Heart right ventricle (tissue), 16 donors: ENCODE measurements around the gene TECPR2. TPM values are rescaled to one million over a fixed set of nuclear protein-coding genes. Genes with fewer than 3 reads are reported as not detected.
A peak's percentile ranks its signal among the peaks of the same experiment; 100 is the strongest.

Experiments
- ATAC-seq, 8 donors: fragments of 200-7000 bp; cut with Tn5 transposase; one replicate each; pipeline ENCODE4 v1.9.1; 2020; ENCODE audit warnings: mild to moderate bottlenecking in 8 of 8, moderate library complexity in 8 of 8, moderate number of reproducible peaks in 1 of 8
- DNase-seq, 2 donors: peaks; one replicate each; pipeline ENCODE4 v3.0.0-alpha.2; 2020
- H3K27ac ChIP-seq, 10 donors: fragments of 200-600 bp; sonication (generic) in 2 of 10; one replicate each; pipeline versions ENCODE4 v1.5.0 to v1.8.0; 2020 to 2022; ENCODE audit warnings: mild to moderate bottlenecking in 3 of 10
- H3K27me3 ChIP-seq, 7 donors: fragments of 200-600 bp; one replicate each; pipeline ENCODE4 v1.8.0; 2021 to 2022; ENCODE audit warnings: mild to moderate bottlenecking in 2 of 7
- H3K36me3 ChIP-seq, 9 donors: fragments of 200-600 bp; sonication (generic) in 1 of 9; one replicate each; pipeline versions ENCODE4 v1.5.0 to v1.8.0; 2020 to 2022; ENCODE audit warnings: mild to moderate bottlenecking in 2 of 9
- H3K4me1 ChIP-seq, 9 donors: fragments of 200-600 bp; sonication (generic) in 1 of 9; one replicate each; pipeline versions ENCODE4 v1.5.0 to v1.8.0; 2020 to 2022; ENCODE audit warnings: mild to moderate bottlenecking in 4 of 9
- H3K4me3 ChIP-seq, 10 donors: fragments of 200-600 bp; sonication (generic) in 2 of 10; one replicate each; pipeline versions ENCODE4 v1.5.0 to v1.8.0; 2020 to 2022; ENCODE audit warnings: mild to moderate bottlenecking in 7 of 10, moderate library complexity in 2 of 10
- H3K9me3 ChIP-seq, 11 donors: fragments of 200-600 bp in 10 of 11; sonication (generic) in 2 of 11; one replicate each; pipeline versions ENCODE4 v1.5.0 to v1.8.0; 2013 to 2022; ENCODE audit warnings: mild to moderate bottlenecking in 2 of 11, control low read depth in 1 of 11, moderate library complexity in 1 of 11
- WGBS, 2 donors: extraction: QIAGEN DNeasy Blood & Tissue Kit; methylation state at CpG; one replicate each; pipeline ENCODE4 v1.1.7; 2013; ENCODE audit warnings: inconsistent platforms in 1 of 2; 5-methylcytosine and 5-hydroxymethylcytosine counted together
- intact Hi-C, 10 donors: fragments of 100-400 bp; cut with DNase I; formaldehyde crosslinking; loops; one replicate each; pipeline versions ENCODE4 v1.11.1 to v1.14.2; 2022
- polyA plus RNA-seq, 2 donors: library from polyadenylated mRNA; stranded (reverse); fragments of 200-250 nt; gene quantifications; one replicate each; pipeline ENCODE4 v1.2.3, GENCODE V29; 2013
- total RNA-seq, 10 donors: library from RNA; stranded (reverse); fragmentation: NEBNext Ultra II Directional in 3 of 10; extraction: Animal tissue kit (Norgen Biotek cat#: 25700) in 3 of 10; gene quantifications; one replicate each; pipeline versions ENCODE4 v1.2.1 to v1.2.4, GENCODE V29; 2021 to 2023
- TF ChIP-seq, protein P1 (sequence below), 9 donors: fragments of 200-600 bp; sonication (generic) in 2 of 9; IDR thresholded peaks; one replicate each; pipeline versions ENCODE4 v1.5.0 to v1.8.0; 2021 to 2022; ENCODE audit warnings: antibody characterized with exemption in 9 of 9, mild to moderate bottlenecking in 5 of 9, moderate library complexity in 1 of 9
- donor health status: Arrhythmogenic right ventricular cardiomyopathy.
- donor health status: ischemic (EF 13 %, LVEDD 7.1; RV severe dilation, severe dysfunction).
- donor health status: healthy with polysubstance abuse.
- donor health status: DM: no; HTN: yes; CAD: no.
- donor health status: DM: no; HTN: no; CAD: no.
- donor health status: ischemic (EF 25% LVEDD 6.9; RV normal size, moderate dysfunction).
- donor health status: ischemic (EF 25% LVEDD 5.7; RV mildly dilated, moderate dysfunction).
- donor health status: healthy.
- donor health status: DM: yes; HTN: yes; CAD: no.
- donor health status: Ischemic cardiomyopathy.
- donor health status: ischemic (EF 35%, LVEDD 5.7; RV mildly dilated, moderate dysfunction).
- donor health status: nonischemic (EF 11% LVEDD 7.7; RV severe dilation, severe dysfunction).
- donor health status: DM: yes; HTN: yes; CAD: no.
- donor health status: PGD.
- donor health status: ischemic (EF 29% LVEDD 5.4; RV normal size, mild dysfunction).
- donor health status: nonischemic (EF 23%, LVEDD 6.1; RV moderate dilation, normal function).

TECPR2 gene
- total and polyA plus RNA-seq, 12 donors: 6.8 to 34.2 (median 24.8) TPM

DNA sequence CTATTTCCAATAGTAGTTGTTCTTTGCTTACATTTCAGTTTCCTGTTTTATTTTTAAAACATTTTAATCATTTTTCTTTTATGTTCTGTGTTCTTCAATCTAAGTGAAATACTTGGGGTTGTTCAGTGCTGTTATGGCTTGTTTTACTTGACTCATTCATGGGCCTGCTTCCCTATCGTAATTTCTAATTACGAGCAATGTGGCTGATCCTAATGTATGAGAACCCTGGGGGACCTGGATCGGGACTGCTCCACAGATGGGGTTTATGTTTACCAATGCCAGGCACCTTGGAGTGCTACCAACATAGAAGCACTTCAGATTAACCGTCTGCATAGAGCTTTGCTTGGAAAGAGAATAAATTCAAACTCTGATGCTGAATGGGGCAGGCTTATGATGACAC lies 29.8 kb downstream of the TECPR2 start:
- H3K27ac ChIP-seq: no peak overlapping the region
- peaks cover 0 to 4% (median 0%) of the 10 kb centered on the region in 11 donors for H3K9me3 ChIP-seq
- TF ChIP-seq, protein P1, sequence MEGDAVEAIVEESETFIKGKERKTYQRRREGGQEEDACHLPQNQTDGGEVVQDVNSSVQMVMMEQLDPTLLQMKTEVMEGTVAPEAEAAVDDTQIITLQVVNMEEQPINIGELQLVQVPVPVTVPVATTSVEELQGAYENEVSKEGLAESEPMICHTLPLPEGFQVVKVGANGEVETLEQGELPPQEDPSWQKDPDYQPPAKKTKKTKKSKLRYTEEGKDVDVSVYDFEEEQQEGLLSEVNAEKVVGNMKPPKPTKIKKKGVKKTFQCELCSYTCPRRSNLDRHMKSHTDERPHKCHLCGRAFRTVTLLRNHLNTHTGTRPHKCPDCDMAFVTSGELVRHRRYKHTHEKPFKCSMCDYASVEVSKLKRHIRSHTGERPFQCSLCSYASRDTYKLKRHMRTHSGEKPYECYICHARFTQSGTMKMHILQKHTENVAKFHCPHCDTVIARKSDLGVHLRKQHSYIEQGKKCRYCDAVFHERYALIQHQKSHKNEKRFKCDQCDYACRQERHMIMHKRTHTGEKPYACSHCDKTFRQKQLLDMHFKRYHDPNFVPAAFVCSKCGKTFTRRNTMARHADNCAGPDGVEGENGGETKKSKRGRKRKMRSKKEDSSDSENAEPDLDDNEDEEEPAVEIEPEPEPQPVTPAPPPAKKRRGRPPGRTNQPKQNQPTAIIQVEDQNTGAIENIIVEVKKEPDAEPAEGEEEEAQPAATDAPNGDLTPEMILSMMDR (IDR thresholded peaks at IDR 0.05): no peak
- peaks cover 0 to 26% (median 0%) of the 10 kb centered on the region in 9 donors for H3K36me3 ChIP-seq
- peaks cover 0 to 26% (median 22%) of the 10 kb centered on the region in 9 donors for H3K4me1 ChIP-seq
- H3K4me3 ChIP-seq: no peak overlapping the region
- intact Hi-C loops: no loop called here
- peak in 4 of 8 donors; percentile 53 to 60 (median 56) for ATAC-seq
- DNase-seq: no peak
- WGBS, 2 donors: 45 to 65% methylated on average over 4 of the region's 4 CpGs
- H3K27me3 ChIP-seq: no peaks in the 10 kb centered on the region

- Histone ChIP-seq H3K36me3 (peaks cover 0 to 38% (median 0%) of the 10 kb centered on the region in 9 donors), H3K4me1 (peaks cover 0 to 20% (median 13%) of the 10 kb centered on the region in 9 donors), H3K9me3 (peaks cover 0 to 22% (median 3%) of the 10 kb centered on the region in 11 donors), H3K27me3 (no peaks in the 10 kb centered on the region), H3K27ac (peak overlapping the region in 1 of 10 donors; percentile 41), H3K4me3 (no peak overlapping the region)
- intact Hi-C loops: no loop called here
- DNase-seq (no peak), ATAC-seq (no peak)
- TF ChIP-seq, protein P1 (IDR thresholded peaks at IDR 0.05): no peak
- WGBS, 2 donors: 71 to 76% methylated on average over 9 of the region's 9 CpGs
These were observed 32.1 kb downstream of the TECPR2 start for GRCh38 chr14:102394717-102395375.

- Histone ChIP-seq H3K4me3 (no peak overlapping the region), H3K9me3 (peaks cover 0 to 33% (median 3%) of the 10 kb centered on the region in 11 donors), H3K36me3 (peaks cover 0 to 52% (median 0%) of the 10 kb centered on the region in 9 donors), H3K4me1 (peaks cover 0 to 11% (median 4%) of the 10 kb centered on the region in 9 donors), H3K27ac (no peak overlapping the region), H3K27me3 (no peaks in the 10 kb centered on the region)
- WGBS, 2 donors: 96 to 99% methylated on average over 7 of the region's 7 CpGs
- no peak for DNase-seq
- no peak for ATAC-seq
- intact Hi-C loops: no loop called here
- TF ChIP-seq, protein P1 (IDR thresholded peaks at IDR 0.05): no peak
These were observed 33.8 kb downstream of the TECPR2 start for GRCh38 chr14:102396521-102396920.

DNA sequence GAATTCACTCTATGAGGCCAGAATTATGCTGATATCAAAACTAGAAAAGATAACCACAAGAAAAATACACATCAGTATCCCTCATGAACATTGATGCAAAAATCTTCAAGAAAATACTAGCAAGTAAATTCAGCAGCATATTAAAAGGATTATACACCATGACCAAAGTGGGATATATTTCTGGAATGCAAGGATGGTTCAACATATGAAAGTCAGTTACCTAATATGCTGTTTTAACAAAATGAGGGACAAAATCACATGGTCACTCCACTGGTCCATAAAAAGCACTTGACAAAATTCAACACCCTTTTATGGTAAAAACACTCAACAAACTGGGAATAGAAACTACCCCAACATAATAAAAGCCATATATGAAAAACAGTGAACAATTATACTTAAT lies 40.3 kb downstream of the TECPR2 start:
- H3K27ac ChIP-seq: no peak overlapping the region
- H3K4me1 ChIP-seq: peaks cover 0 to 6% (median 0%) of the 10 kb centered on the region in 9 donors
- intact Hi-C loops: no loop called here
- DNase-seq (no peak), ATAC-seq (no peak)
- peaks cover 0 to 54% (median 0%) of the 10 kb centered on the region in 9 donors for H3K36me3 ChIP-seq
- no peak overlapping the region for H3K4me3 ChIP-seq
- peaks cover 0 to 50% (median 16%) of the 10 kb centered on the region in 11 donors for H3K9me3 ChIP-seq
- TF ChIP-seq, protein P1 (IDR thresholded peaks at IDR 0.05): no peak
- H3K27me3 ChIP-seq: no peaks in the 10 kb centered on the region
